ENCODE results near the gene PRPF8.
"Not testable (repeated sequence)": the region's sequence is repeated elsewhere in the genome, so short reads cannot be mapped to it uniquely, and the experiment has no call there.

Gene PRPF8

DNA sequence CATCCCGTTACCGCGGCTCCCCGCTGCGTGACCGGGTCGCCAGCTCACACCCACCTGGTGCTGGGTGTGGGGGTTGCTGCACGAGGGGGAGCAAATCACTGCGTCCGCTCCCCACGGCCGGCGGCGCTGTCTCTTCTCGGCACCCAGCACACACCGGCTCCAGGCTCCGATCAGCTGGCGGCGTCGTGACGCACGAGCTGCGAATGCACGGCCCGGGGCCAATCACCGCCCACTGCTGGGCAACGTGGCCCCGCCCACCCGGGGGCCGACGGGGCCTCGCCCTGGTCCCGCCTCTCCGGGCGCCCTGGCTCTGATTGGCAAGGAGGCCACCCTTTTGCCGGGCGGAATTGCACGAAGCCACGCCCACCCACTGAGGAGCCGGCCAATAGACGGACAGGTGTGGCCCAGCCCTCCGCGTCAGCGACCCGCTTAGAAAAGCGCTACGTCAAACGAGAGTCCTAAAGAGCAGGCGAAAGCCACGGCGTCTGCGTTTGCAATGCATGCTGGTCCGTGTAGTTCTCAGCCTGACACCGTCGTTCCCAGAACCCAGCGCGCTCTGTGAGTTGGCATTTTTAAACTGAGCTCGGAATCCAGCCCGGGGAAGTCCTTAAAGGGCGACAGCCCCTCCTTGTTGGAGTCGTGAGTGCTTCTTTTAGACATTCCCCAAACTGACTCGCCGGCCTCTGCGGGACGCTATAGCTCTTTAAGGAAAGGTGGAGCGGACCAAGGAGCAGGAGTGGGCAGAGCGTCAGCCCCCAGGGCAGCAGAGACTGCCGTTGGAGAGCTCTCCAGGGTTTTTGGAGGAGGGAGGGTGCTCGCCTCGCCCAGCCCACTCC lies 31.6 kb upstream of the PRPF8 start:
- peak; percentile 100 for DNase-seq (ENCODE audit: low spot score)

DNA sequence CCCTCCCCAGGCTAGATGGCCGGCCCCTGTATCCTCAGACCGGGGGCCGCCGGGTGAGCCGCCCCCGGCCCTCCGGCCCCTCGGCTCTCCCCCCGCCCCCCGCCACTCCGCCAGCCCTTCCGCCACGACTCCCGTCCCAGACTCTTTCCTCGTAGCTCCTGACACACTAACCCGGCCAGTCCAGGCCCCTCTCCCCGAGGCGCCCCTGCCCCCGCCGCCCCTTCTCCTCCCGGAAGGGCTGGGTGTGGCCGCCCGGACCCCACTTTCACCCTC lies 31.1 kb upstream of the PRPF8 start:
- no peak for DNase-seq (ENCODE audit: low spot score)

DNA sequence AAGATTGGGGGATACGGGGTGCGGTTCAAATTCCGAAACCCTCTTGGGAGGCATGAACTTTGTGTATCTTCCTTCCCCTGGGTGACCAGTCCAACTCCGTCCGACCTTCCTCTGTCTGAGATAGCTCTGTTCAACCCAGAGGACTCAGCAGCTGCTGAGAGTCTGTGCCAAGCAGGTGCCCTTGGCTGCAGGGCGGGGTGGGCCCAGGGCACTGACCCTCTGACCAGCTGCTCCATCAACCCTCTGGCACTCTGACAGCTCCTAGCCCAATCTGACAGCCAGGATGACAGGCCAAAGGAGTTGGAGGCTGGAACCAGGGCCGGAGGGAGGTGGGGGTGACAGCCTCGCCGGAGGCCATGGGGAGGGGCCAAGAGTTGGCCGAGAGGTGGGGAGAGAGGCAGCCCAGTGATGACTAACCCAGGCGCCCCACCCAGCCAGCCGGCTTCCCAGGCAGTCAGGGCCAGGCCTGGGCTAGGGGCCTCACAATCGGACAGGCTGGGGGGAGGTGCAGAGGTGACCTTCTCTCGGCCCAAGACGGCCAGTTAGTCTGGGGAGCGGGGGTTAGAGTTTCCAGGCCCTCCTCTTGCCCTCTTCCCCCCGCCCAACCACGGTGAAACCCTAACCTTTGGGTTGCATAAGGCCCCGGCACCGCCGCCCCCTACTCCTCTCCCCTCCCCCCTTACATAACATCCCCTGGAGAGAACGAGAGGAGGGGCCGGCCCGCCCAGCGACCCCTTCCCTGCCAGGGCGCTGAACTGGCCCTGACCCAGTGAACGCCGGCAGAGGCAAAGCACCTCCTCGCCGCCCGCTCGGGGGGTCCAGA lies 30.5 kb upstream of the PRPF8 start:
- DNase-seq (ENCODE audit: low spot score), result peak; percentile 40

DNA sequence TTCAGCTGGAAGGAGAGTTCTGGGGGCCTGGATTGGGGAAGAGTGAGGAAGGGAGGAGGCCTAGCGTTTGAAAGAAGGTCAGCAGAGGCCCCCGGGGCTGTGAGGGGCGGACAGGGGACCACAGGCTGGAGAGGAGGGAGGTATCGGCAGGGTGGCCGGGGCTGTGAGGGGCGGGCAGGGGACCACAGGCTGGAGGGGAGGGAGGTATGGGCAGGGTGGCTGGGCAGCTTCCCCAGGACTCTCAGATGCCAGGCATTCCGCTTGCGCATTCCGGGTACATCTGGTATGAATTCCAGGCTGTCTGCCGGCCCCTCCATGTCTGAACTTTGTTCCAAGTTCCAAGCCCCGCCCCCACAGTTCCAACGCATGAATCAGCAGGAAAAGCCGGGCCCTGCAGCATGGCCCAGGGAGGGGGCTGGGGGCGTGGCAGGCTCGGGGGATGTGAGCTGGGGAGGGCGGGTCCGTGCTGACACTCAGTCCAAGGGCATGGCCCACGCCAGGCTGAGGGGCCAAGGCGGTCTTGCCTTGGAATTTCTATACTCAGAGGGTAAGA lies 29.8 kb upstream of the PRPF8 start:
- no peak for DNase-seq (ENCODE audit: low spot score)

DNA sequence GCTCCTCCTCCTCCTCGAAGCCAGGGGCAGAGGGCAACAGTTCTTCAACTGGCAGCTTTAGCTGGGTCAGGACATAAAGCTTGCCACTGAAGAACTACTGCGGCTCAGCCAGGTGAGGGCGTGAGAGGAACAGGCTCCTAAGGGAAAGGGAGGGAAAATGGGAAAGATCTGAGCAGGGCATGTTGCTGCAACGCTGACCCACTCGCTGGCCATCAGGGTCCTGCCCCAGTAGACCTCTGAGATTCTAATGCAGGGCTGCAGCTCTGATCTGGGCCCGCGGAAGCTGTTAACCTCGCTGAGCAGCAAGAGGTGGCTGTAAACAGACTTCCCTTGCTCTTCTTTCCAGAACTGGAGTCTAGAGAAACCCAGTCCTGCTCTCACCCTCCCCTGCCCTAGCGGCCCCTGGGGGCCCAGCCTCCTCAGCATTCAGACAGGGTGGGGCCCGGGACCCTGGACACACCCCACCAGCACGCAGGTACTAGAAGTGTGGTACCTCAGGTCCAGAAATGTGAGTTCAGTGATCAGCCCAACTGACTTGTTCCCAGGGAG lies 29.3 kb upstream of the PRPF8 start:
- no peak for DNase-seq (ENCODE audit: low spot score)

DNA sequence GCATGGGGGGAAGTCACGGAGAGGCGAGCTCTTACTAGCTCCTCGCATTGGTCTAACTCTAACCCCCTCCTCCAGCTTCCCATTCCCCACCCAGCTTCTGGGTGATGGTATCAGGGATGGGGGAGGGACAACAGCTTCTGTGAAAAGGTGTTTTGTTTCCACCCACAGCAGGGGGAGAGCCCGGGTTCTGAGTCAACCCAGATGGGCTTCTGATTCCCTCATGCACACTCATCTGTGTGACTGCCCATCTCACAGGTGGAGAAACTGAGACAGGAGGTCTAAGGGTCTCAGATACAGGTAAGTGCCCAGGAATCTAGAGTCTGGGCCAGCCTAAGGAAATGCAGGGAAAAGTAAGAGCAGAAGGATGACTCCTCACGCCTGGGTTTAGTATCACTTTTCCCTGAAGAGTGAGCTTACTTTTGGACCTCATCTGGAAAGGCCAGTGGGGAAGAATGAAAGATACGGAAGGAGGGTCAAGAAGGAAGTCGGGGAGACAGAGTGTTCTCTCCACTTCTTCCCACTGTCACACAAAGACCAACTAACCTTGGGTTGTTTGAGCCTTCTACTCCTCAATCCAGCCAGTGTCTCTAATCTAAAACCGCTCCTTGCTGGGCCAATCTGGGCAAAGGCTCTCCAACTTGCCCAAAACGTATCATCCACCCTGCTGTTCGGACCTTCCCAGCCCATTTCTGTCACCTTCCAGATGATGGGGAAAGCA lies 28.7 kb upstream of the PRPF8 start:
- no peak for DNase-seq (ENCODE audit: low spot score)

DNA sequence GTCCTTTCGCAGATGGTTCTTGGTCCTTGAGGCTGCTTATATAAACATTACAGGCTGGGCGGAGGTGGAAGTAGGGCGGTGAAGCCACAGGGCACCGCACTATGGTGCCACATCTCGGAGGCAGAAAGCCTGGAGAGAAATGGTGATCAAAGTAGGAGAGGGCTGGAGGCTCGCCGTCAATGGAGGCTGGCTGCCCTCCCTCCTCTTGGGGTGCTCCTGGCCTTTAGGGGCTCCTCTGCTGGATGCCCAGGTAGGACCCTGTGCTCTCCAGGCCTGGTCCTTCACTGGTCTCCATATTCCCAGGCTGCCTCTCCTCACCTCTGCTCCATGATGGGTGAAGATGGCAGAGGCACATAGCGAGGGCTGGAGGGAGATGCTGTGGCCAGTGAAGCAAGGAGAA lies 27.6 kb upstream of the PRPF8 start:
- no peak for DNase-seq (ENCODE audit: low spot score)

DNA sequence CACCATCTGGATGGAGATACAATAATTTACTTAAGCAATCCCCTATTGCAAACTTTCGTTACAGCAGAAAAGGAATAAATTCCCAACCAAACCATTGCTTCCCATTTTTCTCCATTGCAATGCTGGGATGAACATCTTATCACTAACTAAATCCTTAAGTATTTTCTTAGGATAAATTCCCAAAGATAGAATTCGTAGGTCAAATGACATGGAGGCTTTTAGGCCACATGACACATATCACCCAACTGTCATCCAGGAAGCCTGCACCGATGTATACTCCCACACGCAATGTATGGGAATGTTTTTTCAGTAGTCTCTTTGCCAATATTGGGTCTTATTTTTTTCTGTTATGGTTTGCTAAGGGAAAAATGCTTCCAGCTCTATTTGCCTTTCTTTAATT lies 27.1 kb upstream of the PRPF8 start:
- DNase-seq (ENCODE audit: low spot score), result no peak

DNA sequence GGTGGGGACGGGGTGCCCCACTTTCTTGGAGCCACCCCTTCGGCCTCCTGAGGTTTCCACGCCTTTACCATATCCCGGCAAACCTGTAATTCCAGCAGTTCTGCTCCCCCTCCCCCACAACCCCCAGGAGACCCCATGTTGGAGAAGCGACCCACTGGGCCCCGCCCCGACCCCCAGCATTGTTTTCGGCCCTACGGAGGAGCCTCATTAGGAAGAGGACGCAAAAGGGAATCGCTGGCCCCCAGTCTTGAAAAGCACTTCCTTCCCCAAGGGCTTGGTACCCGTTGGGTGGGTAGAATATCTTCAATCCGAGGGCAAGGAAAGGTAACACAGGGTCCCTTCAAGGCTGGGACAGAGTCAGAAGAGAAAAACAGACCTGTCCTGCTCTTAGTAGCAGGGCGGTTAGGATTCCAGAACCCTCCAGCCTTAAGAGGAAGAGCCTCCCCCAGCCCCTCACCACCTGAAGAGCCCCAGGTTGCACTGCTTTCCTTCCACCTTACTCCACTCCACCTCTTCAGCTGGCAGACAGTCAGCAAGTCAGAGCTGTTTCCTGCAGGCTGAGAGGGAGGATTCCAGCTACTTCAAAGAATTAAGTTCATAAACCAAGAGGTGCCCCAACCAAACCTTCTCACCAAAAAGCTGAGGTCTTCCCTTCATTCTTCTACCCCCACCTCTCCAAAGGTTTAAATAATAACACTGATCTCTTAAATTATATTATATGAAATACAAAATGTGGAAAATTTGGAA lies 26.3 kb upstream of the PRPF8 start:
- no peak for DNase-seq (ENCODE audit: low spot score)

DNA sequence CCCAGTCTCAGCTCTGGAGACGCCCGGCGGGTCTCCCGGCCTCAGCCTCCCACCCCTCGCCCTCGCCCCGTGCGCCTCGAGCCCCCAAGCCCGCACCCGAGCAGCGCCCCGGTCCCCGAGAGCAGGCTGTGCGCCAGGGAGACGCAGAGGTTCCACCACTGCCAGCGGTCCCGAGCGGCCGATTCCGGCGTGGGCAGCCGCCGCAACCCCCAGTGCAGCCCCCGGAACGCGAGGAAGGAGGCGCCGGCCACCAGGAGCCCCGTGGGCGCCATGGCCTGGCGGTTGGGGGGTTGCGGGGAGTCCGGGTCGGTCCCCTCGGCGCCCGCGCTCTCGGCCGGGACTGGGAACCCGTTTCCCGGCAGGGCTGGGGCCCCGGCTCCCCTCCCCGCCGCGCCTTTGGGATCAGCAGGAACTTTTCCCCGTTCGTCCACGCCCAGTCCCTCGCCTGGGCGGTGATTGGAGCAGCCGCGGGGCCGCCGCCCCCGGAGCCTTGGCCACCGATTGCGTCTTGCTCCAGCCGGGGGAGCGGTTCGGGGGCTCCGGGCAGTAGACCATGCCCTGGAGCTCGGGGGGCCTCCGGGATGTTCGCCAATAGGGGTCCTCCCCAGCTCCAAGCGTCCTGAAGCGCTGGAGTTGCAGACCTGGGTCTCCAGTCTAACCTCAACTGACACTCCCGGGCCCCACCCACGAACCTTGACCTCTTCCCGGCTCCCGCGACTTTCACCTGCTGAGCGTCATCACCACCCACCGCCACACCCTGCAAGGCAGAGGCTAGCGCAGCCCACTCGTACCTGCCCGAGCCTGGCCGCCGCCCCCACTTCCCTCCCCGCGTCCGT lies 25.5 kb upstream of the PRPF8 start, which contains the start of gene TLCD2:
TSS of gene TLCD2 (minus strand) at position 407 of the 836 bp plus-strand sequence. CDS start at position 272, 135 bp downstream.
- DNase-seq (ENCODE audit: low spot score), result no peak

DNA sequence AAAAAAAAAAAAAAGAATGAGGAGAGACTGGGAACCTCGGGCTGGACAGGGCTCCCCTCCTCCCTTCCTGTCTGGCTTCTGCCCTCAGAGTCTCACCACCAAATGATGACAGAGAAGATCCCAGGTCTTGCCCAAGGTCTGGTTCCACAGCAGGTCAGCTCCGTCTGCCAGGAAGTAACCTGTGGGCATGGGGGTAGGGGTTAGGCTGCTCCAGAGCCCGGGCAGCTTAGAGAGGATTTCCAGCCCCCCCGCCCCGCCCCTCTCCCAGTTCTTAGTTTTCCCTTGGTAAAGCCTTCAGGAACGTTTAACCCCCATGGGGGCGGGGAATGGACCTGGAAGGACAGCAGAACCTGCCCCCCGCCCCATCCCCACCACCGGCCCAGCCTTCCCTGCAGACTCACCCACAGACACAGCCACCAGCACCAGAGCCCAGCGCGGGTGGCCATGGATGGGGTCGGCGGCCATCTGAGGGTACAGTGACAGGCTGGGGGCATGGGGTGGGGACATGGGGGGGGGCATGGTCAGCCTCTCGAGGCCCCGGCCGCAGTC lies 24.8 kb upstream of the PRPF8 start:
- DNase-seq (ENCODE audit: low spot score), result no peak

DNA sequence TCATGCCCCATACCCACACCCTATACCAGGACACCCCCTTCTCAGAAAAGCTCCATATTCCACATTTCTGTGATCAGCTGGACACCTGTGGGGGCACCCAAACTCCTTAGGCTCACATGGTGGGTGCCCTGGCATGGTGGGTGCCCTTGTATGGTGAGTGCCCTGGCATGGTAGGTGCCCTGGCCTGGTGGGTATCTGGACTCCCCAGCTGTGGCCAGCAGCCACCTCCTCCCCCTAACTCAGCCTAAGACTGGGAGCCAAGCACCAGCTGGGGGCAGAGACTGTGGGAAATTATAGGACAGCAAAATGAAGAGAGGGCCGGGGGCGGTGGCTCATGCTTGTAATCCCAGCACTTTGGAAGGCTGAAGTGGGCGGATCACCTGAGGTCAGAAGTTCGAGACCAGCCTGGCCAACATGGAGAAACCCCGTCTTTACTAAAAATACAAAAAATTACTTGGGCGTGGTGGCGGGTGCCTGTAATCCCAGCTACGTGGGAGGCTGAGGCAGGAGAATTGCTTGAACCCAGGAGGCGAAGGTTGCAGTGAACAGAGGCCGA lies 24.2 kb upstream of the PRPF8 start:
- not testable (repeated sequence) for DNase-seq (ENCODE audit: low spot score)

DNA sequence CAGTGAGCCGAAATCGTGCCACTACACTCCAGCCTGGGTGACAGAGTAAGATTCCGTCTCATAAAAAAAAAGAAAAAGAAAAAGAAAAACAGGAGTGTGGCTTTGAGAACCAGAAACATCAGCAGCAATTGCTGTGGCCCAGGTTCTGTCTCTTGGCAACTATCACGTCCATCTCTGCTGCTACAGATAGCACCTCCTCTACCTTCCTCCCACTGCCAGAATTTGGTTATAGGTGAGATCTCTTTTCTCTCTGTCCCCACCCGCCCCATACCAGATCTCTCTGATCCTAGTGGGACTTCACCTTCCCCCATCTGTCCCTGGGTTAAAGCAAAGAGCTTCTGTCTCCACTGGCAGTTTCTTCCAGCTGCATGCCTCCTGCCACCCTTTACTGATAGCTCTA lies 22.4 kb upstream of the PRPF8 start:
- DNase-seq (ENCODE audit: low spot score), result peak; percentile 44

DNA sequence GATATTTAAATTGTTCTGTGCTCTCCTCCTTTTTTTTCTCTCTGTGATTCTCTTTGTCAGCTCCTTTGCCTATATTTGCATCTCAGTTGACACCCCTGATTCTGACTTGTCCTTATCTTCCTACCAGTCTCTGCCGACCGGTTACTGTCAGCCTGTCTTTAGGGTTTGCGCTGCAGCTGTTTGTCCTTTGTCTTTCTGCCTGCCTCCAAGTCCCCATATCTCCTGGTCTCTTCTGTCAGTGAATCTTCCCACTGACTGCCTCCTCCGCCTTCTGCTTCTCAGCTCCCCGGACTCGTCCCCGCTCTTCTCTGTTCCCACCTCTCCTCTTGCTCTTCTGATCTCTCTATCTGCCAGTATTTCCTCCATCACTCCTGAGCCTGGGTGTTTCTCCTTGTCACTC lies 20.3 kb upstream of the PRPF8 start:
- DNase-seq (ENCODE audit: low spot score), result no peak

DNA sequence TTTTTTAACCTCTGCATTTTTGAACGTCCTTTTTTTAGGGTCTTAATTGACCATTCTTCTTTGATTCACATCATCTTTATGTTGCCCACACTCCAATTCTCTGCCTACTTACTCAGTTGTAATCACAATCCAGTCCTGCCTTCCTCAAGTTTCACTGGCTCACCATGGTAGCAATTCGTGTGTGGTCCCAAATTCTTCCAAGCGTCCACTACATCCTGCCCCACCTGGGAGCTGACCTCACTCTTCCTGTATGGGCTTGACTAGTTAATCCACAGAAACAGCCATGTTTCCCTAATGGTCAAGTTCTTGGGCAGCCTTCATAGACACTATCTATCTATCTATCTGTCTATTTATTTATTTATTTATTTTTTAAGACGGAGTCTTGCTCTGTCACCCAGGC lies 18.4 kb upstream of the PRPF8 start:
- DNase-seq (ENCODE audit: low spot score), result no peak

DNA sequence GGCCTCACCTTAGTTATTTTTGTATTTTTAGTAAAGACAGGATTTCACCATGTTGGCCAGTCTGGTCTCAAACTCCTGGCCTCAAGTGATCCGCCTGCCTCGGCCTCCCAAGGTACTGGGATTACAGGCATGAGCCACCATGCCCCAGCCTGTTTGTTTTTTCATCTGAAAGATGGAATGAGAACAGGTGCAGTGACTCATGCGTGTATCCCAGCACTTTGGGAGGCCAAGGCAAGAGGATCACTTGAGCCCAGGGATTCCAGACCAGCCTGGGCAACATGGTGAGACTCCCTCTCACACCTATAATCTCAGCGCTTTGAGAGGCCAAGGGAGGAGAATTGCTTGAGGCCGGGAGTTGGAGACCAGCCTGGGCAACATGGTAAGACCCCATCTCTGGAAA lies 15.2 kb upstream of the PRPF8 start:
- DNase-seq (ENCODE audit: low spot score), result not testable (repeated sequence)

DNA sequence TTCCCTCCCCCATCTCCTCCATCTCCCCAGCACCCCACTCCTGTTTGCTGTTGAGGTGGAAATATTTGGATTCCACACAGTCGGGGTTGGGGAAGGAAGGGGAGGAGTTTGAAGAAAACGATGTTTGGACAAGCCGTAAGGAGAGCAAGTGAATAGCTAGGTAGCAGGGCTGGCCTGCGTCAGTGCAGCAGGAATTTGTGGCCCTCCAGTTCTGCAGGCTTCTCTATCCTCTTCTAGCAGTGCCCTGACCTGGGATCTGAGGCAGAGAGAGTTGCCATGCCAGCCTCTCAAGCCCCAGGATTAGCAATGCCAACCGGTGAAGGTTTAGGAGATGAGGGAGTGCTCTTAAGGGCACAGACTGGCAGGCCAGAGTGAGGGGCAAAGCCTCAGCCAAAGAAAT lies 13.0 kb upstream of the PRPF8 start:
- DNase-seq (ENCODE audit: low spot score), result no peak

DNA sequence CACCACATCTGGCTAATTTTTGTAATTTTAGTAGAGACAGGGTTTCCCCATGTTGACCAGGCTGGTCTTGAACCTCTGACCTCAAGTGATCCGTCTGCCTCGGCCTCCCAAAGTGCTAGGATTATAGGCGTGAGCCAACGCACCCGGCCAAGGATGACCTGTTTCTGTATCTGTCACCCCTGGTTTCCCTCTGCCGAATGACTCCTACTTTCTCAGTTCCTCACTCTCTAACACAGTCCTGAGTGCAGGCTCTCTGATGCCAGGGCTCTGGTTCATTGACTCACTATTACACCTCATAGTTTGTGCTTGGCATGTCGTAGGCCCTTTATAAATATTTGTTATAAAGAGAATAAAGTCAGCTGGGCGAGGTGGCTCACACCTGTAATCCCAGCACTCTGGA lies 10.7 kb upstream of the PRPF8 start:
- no peak for DNase-seq (ENCODE audit: low spot score)

DNA sequence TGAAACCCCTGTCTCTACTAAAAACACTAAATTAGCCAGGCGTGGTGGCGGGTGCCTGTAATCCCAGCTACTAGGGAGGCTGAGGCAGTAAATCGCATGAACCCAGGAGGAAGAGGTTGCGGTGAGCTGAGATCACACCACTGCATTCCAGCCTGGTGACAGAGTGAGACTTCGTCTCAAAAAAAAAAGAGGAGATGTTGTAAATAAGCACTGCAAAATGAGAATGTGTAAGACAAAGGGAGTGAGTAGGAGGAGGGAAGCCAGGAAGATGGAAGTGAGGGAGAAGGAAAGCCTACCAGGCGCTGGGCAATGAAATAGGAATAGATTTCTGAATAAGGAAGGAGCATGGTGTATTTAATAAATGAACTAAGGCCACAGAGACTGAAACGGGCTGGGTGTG lies 8.7 kb upstream of the PRPF8 start:
- DNase-seq (ENCODE audit: low spot score), result no peak
